ENCODE results near the gene NKIRAS2.

Gene NKIRAS2

DNA sequence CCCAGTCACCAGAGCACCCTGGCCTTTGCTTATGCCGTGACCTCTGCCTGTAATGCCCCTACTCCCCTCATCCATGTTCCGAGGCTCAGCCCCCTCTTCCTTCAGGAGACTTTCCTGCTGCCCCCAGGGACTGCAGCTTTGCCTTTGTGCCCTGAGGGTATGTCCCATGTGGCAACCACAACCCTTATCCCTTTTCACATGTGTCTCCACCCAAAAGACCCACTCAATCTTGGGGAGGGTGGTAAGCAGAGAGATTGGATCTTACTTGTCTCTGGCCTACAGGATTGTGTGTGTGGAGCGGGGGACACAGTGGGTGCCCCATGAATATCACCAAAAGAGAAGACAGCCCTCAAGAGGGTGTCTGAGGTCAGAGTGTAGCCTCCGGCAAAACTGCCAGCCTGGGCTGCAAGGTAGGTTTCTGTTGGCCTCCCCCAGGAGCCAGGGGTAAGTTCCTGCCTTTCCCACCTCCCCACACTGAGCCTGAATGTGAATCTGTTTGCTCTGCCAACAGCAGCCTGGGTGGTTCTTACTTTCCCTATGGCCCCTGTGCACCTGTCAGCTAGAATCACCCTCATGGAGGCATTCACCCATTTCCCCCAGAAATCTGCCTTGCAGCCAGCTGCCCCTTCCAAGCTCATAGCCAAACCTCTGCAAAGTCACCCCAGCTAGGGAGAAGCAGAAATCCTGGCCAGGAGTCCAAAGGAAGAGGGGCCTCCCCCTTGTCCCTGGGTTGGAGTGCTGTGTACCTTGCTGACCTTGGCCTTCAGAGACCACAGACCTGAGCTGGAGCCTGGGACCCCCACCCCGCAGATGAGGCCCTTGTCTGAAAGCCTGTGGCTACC, 42.0 kb downstream of the NKIRAS2 start:
- no peak overlapping the region for H3K9ac ChIP-seq (ENCODE audit: low read length)
- peaks cover 0 to 4% of the 10 kb centered on the region in 2 donors for H3K27me3 ChIP-seq (ENCODE audit: control insufficient read depth in 1 of 2, insufficient read depth in 2 of 2, low read length in 2 of 2)
- no peak overlapping the region for H3K27ac ChIP-seq (ENCODE audit: low read depth, low read length)

DNA sequence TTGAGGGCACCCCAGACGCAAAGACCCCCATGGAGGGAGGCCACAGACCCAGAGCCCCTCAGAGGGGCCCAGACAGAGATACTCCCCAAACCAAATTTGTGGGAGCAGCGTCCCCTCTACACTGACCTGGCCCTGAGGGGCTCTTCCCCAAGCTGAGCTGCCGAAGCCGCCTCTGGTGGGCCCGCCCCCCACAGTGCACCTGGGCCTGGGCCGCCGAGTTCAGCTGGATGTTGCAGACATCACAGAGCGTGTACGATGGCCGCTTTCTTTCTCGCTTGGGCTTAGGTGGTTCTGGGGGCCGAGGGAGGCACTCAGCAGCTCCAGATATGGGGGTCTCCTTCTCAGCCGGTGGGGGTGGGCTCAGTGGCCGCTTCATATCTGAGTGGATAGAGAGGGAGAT, 42.8 kb downstream of the NKIRAS2 start:
- Histone ChIP-seq H3K36me3 (ENCODE audit: insufficient read depth, low read length) (no peaks in the 10 kb centered on the region), H3K4me1 (ENCODE audit: insufficient read depth, low read length) (no peaks in the 10 kb centered on the region), H3K9ac (ENCODE audit: low read length) (no peak overlapping the region), H3K27ac (ENCODE audit: low read depth, low read length) (no peak overlapping the region), H3K4me3 (ENCODE audit: low read depth in 1 of 2, low read length in 2 of 2) (no peak overlapping the region), H3K27me3 (ENCODE audit: control insufficient read depth in 1 of 2, insufficient read depth in 2 of 2, low read length in 2 of 2) (peaks cover 0 to 4% of the 10 kb centered on the region in 2 donors), H3K9me3 (ENCODE audit: low read length) (no peaks in the 10 kb centered on the region)

More for the DNA sequence above, 42.0 kb downstream of the NKIRAS2 start:
- H3K4me3 ChIP-seq (ENCODE audit: low read depth in 1 of 2, low read length in 2 of 2) = no peak overlapping the region
- no peaks in the 10 kb centered on the region for H3K36me3 ChIP-seq (ENCODE audit: insufficient read depth, low read length)
- H3K9me3 ChIP-seq (ENCODE audit: low read length) = no peaks in the 10 kb centered on the region
- no peaks in the 10 kb centered on the region for H3K4me1 ChIP-seq (ENCODE audit: insufficient read depth, low read length)

DNA sequence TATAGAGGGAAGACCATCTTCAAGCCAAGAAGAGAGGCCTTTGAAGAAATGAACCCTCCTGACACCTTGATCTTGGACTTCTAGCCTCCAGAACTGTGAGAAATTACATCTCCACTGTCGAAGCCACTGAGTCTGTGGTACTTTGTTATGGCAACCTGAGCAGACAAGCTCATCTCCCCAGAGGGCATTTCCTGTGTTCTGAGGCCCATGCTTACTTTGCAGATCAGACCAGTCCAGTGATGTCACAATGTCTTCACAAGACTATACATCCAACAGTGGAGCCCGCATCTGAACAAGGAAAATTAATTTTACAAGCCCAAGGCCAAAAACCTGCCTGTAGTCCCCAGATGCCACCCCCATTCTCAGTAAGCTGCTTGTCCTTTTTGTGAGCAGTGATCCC, 45.3 kb downstream of the NKIRAS2 start:
- Histone ChIP-seq H3K4me1 (ENCODE audit: insufficient read depth, low read length) (no peaks in the 10 kb centered on the region), H3K27me3 (ENCODE audit: control insufficient read depth in 1 of 2, insufficient read depth in 2 of 2, low read length in 2 of 2) (no peaks in the 10 kb centered on the region), H3K36me3 (ENCODE audit: insufficient read depth, low read length) (no peaks in the 10 kb centered on the region), H3K4me3 (ENCODE audit: low read depth in 1 of 2, low read length in 2 of 2) (no peak overlapping the region), H3K9ac (ENCODE audit: low read length) (no peak overlapping the region), H3K9me3 (ENCODE audit: low read length) (no peaks in the 10 kb centered on the region), H3K27ac (ENCODE audit: low read depth, low read length) (no peak overlapping the region)

DNA sequence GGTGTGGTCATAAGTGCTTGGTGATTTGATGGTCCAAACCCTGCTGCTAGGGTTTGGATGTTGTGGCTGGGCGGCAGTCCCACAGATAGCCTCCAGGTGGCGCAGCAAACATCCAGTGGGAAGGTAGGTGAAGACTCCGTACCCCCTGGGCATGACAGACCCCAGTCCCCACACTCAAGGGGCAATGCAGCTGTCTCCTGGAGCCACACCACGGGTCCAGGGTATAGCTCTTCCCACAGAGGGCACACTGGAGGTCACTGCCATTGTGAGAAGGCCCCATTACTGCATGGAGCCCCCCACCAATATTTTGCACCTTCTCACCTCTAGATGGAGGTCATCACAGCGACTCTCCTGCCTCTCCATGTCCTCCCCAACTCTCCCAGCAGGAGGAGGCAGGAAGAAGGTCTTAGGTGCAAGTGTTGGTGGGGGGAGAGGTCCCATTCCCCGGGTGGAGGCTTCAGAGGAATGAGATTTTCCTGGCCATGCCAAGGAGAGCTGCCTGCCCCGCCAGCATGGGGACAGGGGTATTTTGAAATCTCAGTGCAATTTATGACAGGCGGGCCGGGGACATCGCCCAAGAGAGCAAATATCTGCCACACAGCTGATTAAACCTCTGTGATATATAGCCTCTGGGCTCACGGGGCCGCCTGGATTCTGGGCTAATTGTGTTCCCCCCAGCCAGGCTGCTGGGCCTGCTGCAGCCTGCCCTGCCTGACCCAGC, 47.6 kb downstream of the NKIRAS2 start:
- Histone ChIP-seq H3K36me3 (ENCODE audit: insufficient read depth, low read length) (no peaks in the 10 kb centered on the region), H3K27ac (ENCODE audit: low read depth, low read length) (no peak overlapping the region), H3K4me1 (ENCODE audit: insufficient read depth, low read length) (peaks cover 4% of the 10 kb centered on the region)

DNA sequence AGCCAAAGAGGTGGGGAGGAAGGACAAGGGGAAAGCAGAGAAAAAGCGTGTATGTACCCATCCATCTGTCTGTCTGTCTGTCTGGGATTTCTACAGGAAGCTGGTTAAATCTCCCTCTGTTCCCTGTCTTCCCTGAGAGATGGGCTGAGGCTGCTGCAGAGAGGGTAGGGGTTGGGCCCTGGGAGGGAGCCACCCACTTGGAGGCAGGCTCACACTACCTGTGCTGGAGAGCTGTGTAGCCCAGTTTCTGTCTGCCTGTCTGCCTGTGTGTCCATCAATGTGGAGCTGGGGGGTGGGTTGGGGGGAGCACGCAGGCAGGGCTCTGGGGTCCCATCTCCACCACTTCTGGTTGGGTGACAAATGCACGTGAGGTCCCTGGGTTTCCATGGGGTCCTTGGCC, 49.1 kb downstream of the NKIRAS2 start:
- no peaks in the 10 kb centered on the region for H3K9me3 ChIP-seq (ENCODE audit: low read length)
- no peak overlapping the region for H3K9ac ChIP-seq (ENCODE audit: low read length)

More for the DNA sequence above, 47.6 kb downstream of the NKIRAS2 start:
- Histone ChIP-seq H3K9me3 (ENCODE audit: low read length) (no peaks in the 10 kb centered on the region), H3K9ac (ENCODE audit: low read length) (no peak overlapping the region), H3K27me3 (ENCODE audit: control insufficient read depth in 1 of 2, insufficient read depth in 2 of 2, low read length in 2 of 2) (peaks cover 9 to 19% of the 10 kb centered on the region in 2 donors), H3K4me3 (ENCODE audit: low read depth in 1 of 2, low read length in 2 of 2) (no peak overlapping the region)

DNA sequence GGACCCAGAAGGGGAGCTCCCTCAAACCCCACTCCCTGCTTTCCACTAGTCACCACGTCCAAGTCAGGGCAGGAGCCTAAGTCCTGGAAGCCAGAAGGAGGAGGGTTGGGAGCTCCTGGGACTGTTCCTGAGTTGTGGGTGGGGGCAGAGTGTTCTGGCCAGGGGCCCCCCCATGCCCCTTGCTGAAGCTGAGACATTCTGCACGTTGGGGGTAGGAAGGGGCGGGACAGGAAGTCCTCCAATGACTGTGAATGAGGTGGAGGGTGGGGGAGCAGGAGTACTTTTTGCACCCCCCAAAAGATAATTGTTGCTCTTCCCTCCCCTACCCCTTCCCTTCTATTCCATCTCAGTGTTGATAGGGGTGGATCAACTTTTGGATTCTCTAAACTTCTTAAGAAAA, 51.9 kb downstream of the NKIRAS2 start:
- Histone ChIP-seq H3K9me3 (ENCODE audit: low read length) (no peaks in the 10 kb centered on the region), H3K27ac (ENCODE audit: low read depth, low read length) (no peak overlapping the region), H3K27me3 (ENCODE audit: control insufficient read depth in 1 of 2, insufficient read depth in 2 of 2, low read length in 2 of 2) (peaks cover 9 to 23% of the 10 kb centered on the region in 2 donors), H3K36me3 (ENCODE audit: insufficient read depth, low read length) (no peaks in the 10 kb centered on the region), H3K9ac (ENCODE audit: low read length) (no peak overlapping the region), H3K4me3 (ENCODE audit: low read depth in 1 of 2, low read length in 2 of 2) (no peak overlapping the region), H3K4me1 (ENCODE audit: insufficient read depth, low read length) (peaks cover 4% of the 10 kb centered on the region)

More for the DNA sequence above, 49.1 kb downstream of the NKIRAS2 start:
- Histone ChIP-seq H3K4me1 (ENCODE audit: insufficient read depth, low read length) (peaks cover 4% of the 10 kb centered on the region), H3K27ac (ENCODE audit: low read depth, low read length) (no peak overlapping the region), H3K4me3 (ENCODE audit: low read depth in 1 of 2, low read length in 2 of 2) (no peak overlapping the region), H3K36me3 (ENCODE audit: insufficient read depth, low read length) (no peaks in the 10 kb centered on the region), H3K27me3 (ENCODE audit: control insufficient read depth in 1 of 2, insufficient read depth in 2 of 2, low read length in 2 of 2) (peaks cover 9 to 23% of the 10 kb centered on the region in 2 donors)

DNA sequence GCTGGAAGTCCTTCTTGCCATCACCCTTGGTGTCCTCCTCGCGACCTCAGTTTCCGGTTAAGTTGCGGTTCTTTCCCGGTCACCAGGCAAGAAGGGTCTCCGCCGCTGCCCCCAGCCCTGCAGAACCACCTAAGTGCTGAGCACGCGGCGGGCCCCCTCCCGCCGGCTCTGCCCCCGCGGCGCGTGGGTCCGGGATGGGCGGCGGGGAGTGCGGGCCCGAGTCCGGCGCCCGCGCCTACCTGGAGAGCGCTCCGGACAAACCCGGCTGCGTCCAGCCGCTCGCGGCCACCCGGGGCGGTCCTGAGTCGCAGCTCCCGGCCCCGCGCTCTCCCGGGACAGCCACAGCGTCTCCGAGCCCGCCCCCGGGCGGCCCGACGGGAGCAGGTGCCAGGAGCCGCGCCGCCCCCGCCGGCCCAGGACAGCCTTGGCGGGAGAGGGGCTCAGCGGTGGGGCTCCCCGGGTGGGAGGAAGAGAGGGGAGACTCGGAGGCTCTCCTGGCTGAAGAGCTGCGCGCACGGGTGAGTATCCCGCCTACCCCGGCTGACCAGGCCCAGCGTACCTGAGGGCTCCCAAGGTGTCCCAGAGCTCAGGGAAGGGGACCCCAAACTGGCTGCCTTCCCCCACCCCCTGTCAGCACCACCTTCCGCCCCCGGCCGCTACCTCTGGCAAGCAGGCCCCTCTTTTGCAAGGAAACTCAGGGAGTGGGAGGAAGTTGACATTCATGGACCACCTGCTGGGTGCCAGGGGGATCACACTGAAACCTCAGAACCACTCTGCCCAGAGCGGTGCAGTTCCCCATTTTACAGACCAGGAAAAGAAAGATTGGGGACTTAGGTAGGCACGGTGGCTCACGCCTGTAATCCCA, 52.7 kb downstream of the NKIRAS2 start:
- Histone ChIP-seq H3K9ac (ENCODE audit: low read length) (no peak overlapping the region), H3K27ac (ENCODE audit: low read depth, low read length) (no peak overlapping the region), H3K27me3 (ENCODE audit: control insufficient read depth in 1 of 2, insufficient read depth in 2 of 2, low read length in 2 of 2) (peaks cover 9 to 23% of the 10 kb centered on the region in 2 donors), H3K4me1 (ENCODE audit: insufficient read depth, low read length) (peaks cover 4% of the 10 kb centered on the region), H3K4me3 (ENCODE audit: low read depth in 1 of 2, low read length in 2 of 2) (no peak overlapping the region), H3K36me3 (ENCODE audit: insufficient read depth, low read length) (no peaks in the 10 kb centered on the region), H3K9me3 (ENCODE audit: low read length) (no peaks in the 10 kb centered on the region)

Data from muscle layer of colon (tissue), 2 donors.